SK-N-MC (cell line): ENCODE measurements around the gene PCBP3.

ENCODE experiments used
- EZH2 ChIP-seq: fragments of 200-600 bp; sonication (generic); IDR thresholded peaks from one replicate; pipeline ENCODE4 v1.6.1; 2017; ENCODE audit warnings: antibody characterized with exemption
- FOXP2 ChIP-seq: optimal IDR thresholded peaks from 2 replicates; pipeline ENCODE3; 2011; ENCODE audit warnings: mild to moderate bottlenecking, moderate library complexity; ENCODE audit not compliant: insufficient read depth; ENCODE audit errors: extremely low read length, control extremely low read depth
- POLR2AphosphoS5 ChIP-seq: IDR thresholded peaks from 2 replicates; pipeline ENCODE4 v1.6.1; 2012; ENCODE audit warnings: mild to moderate bottlenecking, low read depth, low read length, borderline replicate concordance

- TF ChIP-seq POLR2AphosphoS5 (no peak), EZH2 (no peak), FOXP2 (no peak)
Measured at GRCh38 chr21:45985471-45986315, 342.2 kb downstream of the PCBP3 start.
